ENCODE results near the gene KIF20A.
"Not testable (repeated sequence)": the region's sequence is repeated elsewhere in the genome, so short reads cannot be mapped to it uniquely, and the experiment has no call there.

Gene KIF20A

DNA sequence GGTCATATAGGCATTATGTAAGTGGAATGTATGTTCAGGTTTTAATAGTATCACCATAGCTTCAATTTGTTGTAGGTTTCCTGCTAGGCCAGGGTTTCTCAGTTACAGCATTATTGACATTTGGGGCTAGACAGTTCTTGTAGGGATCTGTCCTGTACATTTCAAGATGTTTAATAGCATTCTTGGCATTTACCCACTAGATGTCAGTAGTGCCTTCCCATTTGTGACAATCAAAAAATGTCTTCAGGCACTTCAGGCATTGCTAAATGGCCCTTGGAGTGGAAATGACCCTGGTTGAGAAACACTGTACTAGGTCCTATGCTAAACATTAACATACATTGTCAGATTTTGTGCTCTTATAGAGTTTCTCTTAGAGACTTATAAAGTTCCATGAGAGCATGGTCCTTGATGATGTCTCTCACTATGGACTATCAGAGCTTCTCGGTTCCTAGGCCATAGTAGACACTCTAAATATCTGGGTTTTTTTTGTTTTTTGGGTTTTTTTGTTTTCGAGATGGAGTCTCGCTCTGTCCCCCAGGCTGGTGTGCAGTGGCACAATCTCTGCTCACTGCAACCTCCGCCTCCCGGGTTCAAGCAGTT lies 1.4 kb downstream of the KIF20A start:
- peak; percentile 71 for DNase-seq (ENCODE audit: low read depth, low spot score)
- peak overlapping the region; percentile 95 for H3K4me3 ChIP-seq (ENCODE audit: low read length)

DNA sequence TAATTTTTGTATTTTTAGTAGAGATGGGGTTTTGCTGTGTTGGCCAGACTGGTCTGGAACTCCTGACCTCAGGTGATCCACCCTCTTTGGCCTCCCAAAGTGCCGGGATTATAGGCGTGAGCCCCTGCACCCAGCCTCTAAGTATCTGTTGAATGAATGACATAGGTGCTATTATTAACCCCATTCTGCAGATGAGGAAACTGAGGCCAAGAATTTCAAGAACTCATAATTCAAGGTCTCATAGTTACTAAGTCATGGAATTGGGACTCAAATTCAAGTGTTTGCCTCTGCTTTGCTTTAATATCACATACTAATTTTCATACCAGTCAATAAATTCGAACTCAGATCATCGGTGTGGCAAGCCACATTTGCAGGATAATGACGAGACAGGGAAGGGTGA lies 1.9 kb downstream of the KIF20A start:
- no peak for DNase-seq (ENCODE audit: low read depth, low spot score)
- no peak overlapping the region for H3K4me3 ChIP-seq (ENCODE audit: low read length)

DNA sequence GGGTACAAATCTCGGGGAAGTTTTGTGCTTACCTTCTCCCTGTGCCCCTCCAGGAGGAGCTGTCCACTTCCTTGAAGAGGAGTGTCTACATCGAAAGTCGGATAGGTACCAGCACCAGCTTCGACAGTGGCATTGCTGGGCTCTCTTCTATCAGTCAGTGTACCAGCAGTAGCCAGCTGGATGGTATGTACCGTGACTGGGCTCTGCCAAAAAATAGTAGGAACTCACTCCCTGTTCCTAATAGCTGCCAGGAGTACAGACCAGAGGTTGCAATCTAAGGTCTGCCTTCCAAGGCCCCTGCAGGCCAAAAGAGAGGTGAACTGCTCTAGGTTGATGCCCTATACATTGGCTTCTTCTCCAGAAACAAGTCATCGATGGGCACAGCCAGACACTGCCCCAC lies 3.9 kb downstream of the KIF20A start:
- no peak overlapping the region for H3K4me3 ChIP-seq (ENCODE audit: low read length)

DNA sequence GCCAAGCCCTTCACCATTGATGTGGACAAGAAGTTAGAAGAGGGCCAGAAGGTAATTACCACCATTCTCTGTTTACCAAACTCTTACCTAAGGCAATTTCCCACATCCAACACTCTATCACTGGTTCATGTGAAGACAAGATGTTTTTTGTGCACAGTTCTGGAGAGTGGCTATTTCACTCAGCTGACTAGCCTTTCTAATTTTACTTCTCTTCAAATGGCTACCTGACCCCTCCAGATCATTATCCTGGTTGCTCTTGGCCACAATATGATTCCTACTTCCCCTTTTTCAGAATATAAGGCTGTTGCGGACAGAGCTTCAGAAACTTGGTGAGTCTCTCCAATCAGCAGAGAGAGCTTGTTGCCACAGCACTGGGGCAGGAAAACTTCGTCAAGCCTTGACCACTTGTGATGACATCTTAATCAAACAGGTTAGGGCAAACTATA lies 7.1 kb downstream of the KIF20A start:
- no peak overlapping the region for H3K4me3 ChIP-seq (ENCODE audit: low read length)
- no peak for DNase-seq (ENCODE audit: low read depth, low spot score)

More for the DNA sequence above, 3.9 kb downstream of the KIF20A start:
- DNase-seq (ENCODE audit: low read depth, low spot score) = no peak

DNA sequence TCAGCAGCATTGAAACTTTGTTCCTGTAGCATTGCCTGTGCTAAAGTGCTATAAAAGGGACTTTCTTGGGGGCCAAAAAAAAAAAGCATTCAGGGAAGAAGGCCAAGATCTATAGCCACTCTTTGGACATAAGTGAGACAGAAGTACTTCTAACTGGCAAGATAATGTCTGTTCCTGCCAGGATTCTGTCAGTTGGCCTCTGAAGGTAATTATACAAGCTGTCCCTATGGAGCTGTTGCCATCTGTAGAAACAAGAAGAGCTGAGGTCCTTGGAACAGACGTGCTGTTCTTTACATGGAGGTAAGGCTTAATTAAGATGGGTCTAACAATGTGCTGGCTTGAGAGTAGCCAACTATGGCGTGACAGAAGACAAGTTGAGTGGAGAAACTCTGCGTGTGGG lies 9.7 kb downstream of the KIF20A start:
- no peak overlapping the region for H3K4me3 ChIP-seq (ENCODE audit: low read length)
- DNase-seq (ENCODE audit: low read depth, low spot score) = no peak

DNA sequence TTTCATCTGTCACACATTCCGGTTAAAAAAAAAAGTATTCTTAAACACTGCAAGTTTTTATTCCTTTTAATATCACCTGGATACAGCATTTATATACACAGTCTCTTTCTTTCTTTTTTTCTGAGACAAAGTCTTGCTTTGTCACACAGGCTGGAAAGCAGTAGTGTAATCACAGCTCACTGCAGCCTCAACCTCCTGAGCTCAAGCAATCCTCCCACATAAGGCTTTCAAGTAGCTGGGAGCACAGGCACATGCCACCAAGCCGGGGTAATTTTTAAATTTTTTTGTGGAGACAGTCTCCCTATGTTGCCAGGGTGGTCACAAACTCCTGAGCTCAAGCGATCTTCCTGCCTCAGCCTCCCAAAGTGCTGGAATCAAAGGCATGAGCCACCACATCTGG lies 13.9 kb downstream of the KIF20A start:
- H3K4me3 ChIP-seq (ENCODE audit: low read length) = no peak overlapping the region
- DNase-seq (ENCODE audit: low read depth, low spot score) = no peak

DNA sequence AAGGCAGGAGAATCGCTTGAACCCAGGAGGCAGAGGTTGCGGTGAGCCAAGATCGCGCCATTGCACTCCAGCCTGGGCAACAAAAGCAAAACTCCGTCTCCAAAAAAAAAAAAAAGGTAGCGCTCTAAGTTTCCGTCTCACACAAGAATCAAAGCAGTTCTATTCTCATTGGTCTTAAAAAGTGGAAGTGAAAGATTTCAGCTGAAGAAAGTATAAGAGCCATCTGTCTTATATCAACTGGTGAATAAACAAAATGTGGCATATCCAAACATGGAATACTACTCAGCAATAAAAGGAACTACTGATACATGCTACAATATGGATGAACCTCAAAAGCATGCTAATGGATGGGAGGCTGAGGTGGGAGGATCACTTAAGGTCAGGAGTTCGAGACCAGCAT lies 14.9 kb downstream of the KIF20A start:
- H3K4me3 ChIP-seq (ENCODE audit: low read length); DNase-seq (ENCODE audit: low read depth, low spot score): not testable (repeated sequence)

DNA sequence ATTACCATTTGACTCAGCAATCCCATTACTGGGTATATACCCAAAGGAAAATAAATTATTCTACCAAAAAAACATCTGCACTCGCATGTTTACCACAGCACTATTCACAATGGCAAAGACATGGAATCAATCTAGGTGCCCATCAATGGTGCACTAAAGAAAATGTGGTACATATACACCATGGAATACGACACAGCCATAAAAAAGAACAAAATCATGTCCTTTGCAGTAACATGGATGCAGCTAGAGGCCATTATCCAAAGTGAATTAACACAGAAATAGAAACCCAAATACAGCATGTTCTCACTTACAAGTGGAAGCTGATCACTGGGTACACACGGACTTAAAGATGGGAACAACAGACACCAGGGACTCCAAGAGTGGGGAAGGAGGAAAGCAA lies 32.1 kb downstream of the KIF20A start:
- DNase-seq (ENCODE audit: low read depth, low spot score) = no peak
- no peak overlapping the region for H3K4me3 ChIP-seq (ENCODE audit: low read length)

DNA sequence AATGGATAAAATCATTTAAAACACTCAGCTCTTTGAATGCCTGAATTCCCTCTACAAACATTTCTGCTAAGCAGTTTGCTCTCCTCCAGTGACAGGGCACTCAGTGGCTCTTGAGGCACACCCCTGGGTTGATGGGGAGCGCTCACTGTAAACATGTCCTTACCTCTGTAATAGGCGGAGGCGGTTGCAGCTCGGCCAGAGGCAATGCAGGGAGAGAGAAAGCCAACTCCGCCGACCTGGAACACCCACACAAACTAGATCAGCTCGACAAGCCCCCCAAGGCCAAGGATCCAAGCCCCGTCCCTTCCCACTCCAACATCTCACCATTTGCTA lies 33.9 kb downstream of the KIF20A start:
- peak overlapping the region; percentile 96 for H3K4me3 ChIP-seq (ENCODE audit: low read length)
- DNase-seq (ENCODE audit: low read depth, low spot score) = no peak

DNA sequence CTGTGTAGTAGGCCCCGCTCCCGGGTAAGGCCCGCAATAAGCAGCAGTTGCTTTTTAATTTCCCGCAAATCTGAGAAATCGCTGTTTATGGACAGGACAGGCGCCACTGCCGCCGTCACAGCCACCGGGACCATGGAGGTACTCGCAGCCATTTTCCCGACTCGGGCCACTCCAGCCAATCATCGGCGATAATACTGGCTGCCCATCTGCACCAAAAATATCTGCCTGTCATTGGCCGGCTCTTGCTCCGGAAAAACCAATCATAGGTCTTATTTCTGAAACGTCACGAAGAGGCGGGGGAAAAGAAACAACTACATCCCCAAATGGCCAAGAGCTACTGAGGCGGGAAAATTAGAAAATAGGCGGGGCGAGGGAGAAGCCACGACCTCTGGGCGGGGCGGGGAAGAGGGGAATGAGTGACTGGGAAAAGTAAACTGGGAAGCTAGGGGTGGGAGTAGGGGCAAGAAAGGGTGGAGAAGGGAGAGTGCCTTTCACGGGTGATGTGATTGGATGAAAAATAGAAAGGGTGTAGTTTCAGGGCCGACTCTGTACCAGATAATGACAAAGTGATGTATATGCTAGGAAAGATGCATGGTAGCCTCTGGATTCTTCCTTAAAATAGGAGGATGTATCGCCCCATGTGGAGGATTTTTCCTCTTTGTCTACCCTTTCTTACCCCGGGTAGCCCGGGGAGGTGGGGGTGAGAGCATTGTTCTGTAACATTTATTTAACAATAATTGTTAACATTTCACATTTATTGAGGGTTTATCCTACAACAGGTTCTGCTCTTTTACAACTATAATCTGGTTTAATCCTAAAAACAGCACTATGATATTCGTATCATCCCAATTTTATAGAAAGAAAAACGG lies 34.5 kb downstream of the KIF20A start, which contains the start of gene CDC23:
CDC23 (minus strand) TSS at position 163 of the 869 bp plus-strand sequence; CDS start at position 152, 11 bp downstream.
- peak within 1 kb of the TSS; percentile 96 for H3K4me3 ChIP-seq (ENCODE audit: low read length)

DNA sequence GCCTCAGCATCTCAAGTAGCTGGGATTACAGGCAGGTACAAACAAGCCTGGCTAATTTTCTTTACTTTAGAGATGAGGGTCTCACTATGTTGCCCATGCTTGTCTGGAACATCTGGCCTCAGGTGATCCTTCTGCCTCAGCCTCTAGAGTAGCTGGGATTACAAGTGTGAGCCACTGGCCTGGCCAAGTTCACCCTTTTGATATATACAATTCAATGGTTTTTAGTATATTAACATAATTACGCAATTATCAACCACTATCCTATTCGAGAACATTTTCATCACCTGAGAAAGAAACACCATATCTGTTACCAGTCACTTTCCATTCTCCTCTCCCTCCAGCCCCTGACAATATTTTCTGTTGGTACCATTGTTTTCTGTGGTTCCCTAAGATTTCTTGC lies 37.9 kb downstream of the KIF20A start:
- no peak for DNase-seq (ENCODE audit: low read depth, low spot score)
- no peak overlapping the region for H3K4me3 ChIP-seq (ENCODE audit: low read length)

More for the DNA sequence above, 34.5 kb downstream of the KIF20A start, which contains the start of gene CDC23:
- DNase-seq (ENCODE audit: low read depth, low spot score) = peak; percentile 97

DNA sequence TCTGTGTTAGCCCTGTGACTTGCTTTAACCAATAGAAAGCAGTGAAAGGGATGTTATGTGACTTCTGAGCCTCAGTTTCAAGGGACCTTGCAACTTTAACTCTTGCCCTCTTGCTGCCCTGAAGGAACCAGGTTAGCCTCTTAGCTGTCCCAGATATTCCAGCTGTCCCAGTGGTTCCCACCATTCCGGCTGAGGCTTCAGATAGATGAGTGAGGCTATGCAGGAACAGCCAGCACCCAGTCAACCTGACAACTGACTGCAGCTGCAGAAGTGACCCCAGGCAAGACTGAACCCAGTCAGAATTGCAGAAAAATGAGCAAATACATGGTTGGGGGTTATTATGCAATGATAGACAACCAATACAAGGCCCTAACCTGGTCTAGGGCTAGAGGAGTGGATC lies 44.6 kb downstream of the KIF20A start:
- no peak overlapping the region for H3K4me3 ChIP-seq (ENCODE audit: low read length)
- no peak for DNase-seq (ENCODE audit: low read depth, low spot score)

DNA sequence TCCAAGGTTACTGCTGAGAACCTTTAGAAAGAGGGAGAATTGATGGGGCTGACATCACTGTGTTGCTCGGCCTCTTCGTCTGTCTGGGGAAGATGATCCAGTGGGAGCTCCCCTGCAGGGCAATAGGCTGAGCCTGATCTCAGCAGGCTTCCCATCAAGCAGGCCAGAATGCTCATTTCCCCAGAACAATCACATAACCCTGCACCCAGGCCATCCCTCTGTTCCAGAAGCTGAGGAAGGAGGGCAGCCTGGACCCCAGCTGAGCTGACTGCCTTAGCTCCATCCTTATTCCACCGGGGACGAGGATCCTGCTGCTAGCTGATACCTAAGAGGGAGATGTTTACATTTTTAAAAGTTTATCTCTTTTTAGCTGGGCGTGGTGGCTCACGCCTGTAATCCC lies 45.8 kb downstream of the KIF20A start:
- no peak overlapping the region for H3K4me3 ChIP-seq (ENCODE audit: low read length)
- no peak for DNase-seq (ENCODE audit: low read depth, low spot score)

DNA sequence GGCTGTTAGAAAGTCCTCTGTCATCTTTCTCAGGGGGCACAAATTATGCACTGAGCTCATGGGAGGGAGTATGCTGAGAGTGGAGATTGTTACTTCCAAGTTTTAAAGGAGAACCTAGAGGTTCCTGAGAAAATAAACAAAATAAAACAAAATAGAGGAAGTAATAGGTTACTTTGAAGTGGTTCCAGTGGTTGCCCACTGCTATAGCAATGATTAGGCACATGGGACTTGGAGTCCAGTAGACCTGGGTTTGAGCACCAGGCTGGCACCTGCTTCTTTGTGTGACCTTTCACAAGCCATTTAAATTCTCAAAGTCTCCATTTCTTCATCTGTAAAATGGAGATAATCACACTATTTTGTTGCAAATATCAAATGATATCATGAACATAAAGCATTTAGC lies 48.0 kb downstream of the KIF20A start:
- no peak overlapping the region for H3K4me3 ChIP-seq (ENCODE audit: low read length)

DNA sequence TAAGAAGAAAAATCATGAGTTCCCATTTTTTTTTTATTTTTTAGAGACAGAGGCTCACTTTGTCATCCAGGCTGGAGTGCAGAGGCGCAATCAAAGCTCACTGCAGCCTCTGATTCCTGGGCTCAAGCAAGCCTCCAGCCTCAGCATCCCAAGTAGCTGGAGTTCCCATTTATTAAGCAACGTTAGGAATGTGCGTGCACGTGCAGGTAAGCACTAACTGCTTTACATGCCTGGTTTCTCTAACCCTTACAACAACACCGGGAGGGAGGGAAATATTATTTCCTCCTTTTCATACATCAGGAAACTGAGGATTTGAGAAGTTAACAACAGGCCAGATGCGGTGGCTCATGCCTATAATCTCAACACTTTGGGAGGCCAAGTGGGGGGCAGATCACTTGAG lies 50.5 kb downstream of the KIF20A start:
- no peak overlapping the region for H3K4me3 ChIP-seq (ENCODE audit: low read length)
- DNase-seq (ENCODE audit: low read depth, low spot score) = no peak

More for the DNA sequence above, 48.0 kb downstream of the KIF20A start:
- DNase-seq (ENCODE audit: low read depth, low spot score) = no peak

DNA sequence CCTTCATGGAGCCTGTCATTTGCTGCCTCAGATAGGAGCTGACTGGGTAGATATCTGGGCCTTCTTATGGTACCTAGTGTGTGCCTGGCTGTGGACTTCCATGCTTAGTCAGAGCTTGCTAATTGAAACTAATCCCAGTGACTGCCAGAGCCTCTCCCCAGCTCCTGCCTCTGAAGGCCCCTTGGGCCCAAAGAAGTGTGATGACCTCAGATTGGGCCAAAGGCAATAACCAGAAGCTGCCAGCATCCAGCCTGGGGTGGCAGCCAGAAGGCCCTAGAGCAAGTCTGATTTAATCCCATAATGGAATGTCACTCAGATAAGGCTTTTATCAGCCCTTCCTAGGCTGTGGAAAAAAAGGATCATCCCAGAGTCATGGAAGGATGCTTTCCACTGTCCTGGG lies 51.3 kb downstream of the KIF20A start:
- H3K4me3 ChIP-seq (ENCODE audit: low read length) = no peak overlapping the region
- no peak for DNase-seq (ENCODE audit: low read depth, low spot score)

DNA sequence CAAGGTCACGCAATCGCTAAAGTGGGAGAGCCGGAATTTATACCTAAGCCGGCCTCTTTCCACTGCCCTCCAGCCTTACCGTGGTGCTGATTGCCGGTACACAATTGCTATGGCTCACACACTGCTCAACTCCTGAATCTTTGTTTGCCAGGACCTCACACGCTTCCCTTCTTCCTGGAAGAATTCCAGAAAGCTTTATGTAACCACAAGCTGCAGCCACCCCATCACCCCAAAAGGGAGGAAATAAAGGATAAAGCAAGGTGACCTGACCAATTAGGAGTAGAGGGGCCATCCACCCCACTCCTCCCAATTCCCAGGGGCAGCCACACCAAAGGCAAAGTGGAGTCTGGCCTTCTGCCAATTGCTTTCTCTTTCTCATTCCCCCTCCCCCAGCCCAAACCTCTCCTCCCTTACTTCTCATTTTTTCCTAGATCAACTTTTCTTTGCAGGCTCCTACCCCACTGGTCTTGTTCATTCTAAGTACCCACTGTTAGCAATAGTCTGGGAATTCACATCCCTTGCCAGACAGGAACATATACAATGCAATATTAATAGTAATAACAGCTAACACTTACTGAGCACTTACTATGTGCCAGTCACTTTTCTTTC lies 52.2 kb downstream of the KIF20A start:
- H3K4me3 ChIP-seq (ENCODE audit: low read length) = no peak overlapping the region
- no peak for DNase-seq (ENCODE audit: low read depth, low spot score)

DNA sequence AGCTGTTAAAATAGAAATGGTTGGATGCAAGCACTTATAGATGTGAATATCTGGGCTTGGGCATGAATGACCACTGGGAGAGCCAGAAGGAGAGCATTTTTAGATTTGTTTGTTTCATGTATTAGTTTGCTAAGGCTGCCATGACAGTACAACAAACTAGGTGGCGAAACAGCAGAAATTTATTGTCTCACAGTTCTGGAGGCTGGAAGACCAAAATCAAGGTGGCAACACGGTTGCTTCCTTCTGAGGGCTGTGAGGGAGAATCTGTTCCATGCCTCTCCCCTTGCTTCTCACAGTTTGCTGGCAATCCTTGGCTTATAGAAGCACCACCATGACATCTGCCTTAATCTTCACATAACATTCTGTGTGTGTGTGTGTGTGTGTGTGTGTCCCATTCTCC lies 54.4 kb downstream of the KIF20A start:
- no peak for DNase-seq (ENCODE audit: low read depth, low spot score)
- H3K4me3 ChIP-seq (ENCODE audit: low read length) = no peak overlapping the region

DNA sequence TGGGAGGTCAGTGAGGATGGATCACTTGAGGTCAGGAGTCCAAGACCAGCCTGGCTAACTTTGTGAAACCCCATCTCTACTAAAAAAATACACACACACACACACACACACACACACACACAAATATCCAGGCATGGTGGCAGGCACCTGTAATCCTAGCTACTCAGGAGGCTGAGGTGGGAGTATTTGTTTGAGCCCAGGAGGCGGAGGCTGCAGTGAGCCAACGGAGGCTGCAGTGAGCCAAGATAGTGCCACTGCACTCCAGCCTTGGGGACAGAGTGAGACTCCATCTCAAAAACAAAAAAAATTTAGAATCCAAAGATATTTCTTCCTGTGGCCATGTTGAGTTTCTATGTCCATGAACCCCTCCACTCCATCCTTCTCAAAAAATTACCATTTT lies 55.7 kb downstream of the KIF20A start:
- no peak for DNase-seq (ENCODE audit: low read depth, low spot score)

More for the DNA sequence above, 55.7 kb downstream of the KIF20A start:
- no peak overlapping the region for H3K4me3 ChIP-seq (ENCODE audit: low read length)
